ENCODE measurements around the gene ADD2.

ADD2 gene

GRCh38 chr2:70772486-70773155 lies 4.6 kb upstream of the ADD2 start:
- DNase-seq (ENCODE audit: extremely low read depth, low read depth), result no peak
- TF ChIP-seq, protein P1, sequence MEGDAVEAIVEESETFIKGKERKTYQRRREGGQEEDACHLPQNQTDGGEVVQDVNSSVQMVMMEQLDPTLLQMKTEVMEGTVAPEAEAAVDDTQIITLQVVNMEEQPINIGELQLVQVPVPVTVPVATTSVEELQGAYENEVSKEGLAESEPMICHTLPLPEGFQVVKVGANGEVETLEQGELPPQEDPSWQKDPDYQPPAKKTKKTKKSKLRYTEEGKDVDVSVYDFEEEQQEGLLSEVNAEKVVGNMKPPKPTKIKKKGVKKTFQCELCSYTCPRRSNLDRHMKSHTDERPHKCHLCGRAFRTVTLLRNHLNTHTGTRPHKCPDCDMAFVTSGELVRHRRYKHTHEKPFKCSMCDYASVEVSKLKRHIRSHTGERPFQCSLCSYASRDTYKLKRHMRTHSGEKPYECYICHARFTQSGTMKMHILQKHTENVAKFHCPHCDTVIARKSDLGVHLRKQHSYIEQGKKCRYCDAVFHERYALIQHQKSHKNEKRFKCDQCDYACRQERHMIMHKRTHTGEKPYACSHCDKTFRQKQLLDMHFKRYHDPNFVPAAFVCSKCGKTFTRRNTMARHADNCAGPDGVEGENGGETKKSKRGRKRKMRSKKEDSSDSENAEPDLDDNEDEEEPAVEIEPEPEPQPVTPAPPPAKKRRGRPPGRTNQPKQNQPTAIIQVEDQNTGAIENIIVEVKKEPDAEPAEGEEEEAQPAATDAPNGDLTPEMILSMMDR (IDR thresholded peaks at IDR 0.05; ENCODE audit: low read depth, low read length), result no peak

DNA sequence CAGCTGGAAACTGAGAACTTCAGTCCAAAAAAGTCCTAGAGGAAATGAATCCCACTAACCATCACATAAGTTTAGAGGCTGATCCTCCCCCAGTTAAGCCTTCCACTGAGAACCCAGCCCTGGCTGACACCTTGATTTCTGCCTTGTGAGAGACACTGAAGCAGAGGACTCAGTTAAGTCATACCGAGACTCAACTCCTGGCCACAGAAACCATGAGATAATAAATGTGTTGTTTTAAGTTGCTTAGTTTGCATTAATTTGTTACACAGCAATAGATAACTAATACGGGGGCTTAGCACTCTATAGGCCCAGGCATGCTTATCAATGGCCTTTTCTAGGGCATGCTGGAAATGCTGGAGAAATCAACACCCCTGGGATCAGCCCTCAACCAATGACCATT lies 3.4 kb upstream of the ADD2 start:
- DNase-seq (ENCODE audit: extremely low read depth, low read depth), result no peak
- TF ChIP-seq, protein P1 (IDR thresholded peaks at IDR 0.05; ENCODE audit: low read depth, low read length), result no peak

DNA sequence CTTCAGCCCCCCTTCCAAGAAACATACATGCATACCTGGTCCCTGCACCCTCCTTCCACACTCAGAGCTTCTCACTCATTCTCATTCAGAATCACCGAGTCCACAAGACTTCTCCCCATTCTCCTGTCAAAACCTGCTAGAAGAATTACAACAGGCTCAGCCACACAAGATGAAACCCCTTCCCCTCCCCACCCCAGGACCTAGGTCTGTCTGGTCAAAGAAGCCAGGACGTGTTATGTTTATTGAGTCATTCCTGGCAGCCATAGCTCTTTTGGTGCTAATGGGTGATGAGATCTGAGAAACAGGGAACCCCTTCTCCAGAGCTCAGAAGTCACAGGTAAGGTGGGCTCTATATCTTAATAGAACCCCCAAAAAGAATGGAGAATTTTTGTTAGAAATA lies 1.4 kb upstream of the ADD2 start:
- TF ChIP-seq, protein P1 (IDR thresholded peaks at IDR 0.05; ENCODE audit: low read depth, low read length), result no peak
- no peak for DNase-seq (ENCODE audit: extremely low read depth, low read depth)

GRCh38 chr2:70768590-70769085 lies 638 bp upstream of the ADD2 start:
- TF ChIP-seq, protein P1 (IDR thresholded peaks at IDR 0.05; ENCODE audit: low read depth, low read length), result no peak
- DNase-seq (ENCODE audit: extremely low read depth, low read depth), result no peak

- no peak for DNase-seq (ENCODE audit: extremely low read depth, low read depth)
- TF ChIP-seq, protein P1 (IDR thresholded peaks at IDR 0.05; ENCODE audit: low read depth, low read length), result no peak
Observed at GRCh38 chr2:70767079-70767698, 811 bp downstream of the ADD2 start.

- no peak for DNase-seq (ENCODE audit: extremely low read depth, low read depth)
- TF ChIP-seq, protein P1 (IDR thresholded peaks at IDR 0.05; ENCODE audit: low read depth, low read length), result no peak
Observed at GRCh38 chr2:70766357-70767078, 1.5 kb downstream of the ADD2 start.

GRCh38 chr2:70765507-70765906 lies 2.5 kb downstream of the ADD2 start:
- no peak for DNase-seq (ENCODE audit: extremely low read depth, low read depth)

More at GRCh38 chr2:70765507-70765906, 2.5 kb downstream of the ADD2 start:
- TF ChIP-seq, protein P1 (IDR thresholded peaks at IDR 0.05; ENCODE audit: low read depth, low read length), result no peak
